Activated CD8-positive, alpha-beta T cell treated with anti-CD3 and anti-CD28 coated beads for 36 hours (primary cell): ENCODE measurements around the gene ADGRE2. TPM values are rescaled to one million over a fixed set of nuclear protein-coding genes. Genes with fewer than 3 reads are reported as not detected.

Experiments used
- ATAC-seq: fragments of 200-7000 bp; cut with Tn5 transposase; one replicate; pipeline ENCODE4 v1.10.0; 2021; ENCODE audit warnings: mild to moderate bottlenecking, moderate library complexity
- CTCF ChIA-PET: fragments of 350-600 bp; sonication (Branson Sonifier 250); formaldehyde crosslinking; loops from one replicate; lab custom pipeline; 2021; ENCODE audit warnings: antibody characterized with exemption; lab: Charles Lee
- POLR2A ChIA-PET: fragments of 350-600 bp; sonication (Branson Sonifier 250); formaldehyde crosslinking; loops from one replicate; lab custom pipeline; 2021; ENCODE audit warnings: antibody characterized with exemption; lab: Charles Lee
- DNase-seq: peaks from one replicate; pipeline ENCODE4 v3.0.0-alpha.2; 2020
- H3K27ac Mint-ChIP-seq: one replicate; pipeline ENCODE4 v1.8.0; 2021; ENCODE audit warnings: mild to moderate bottlenecking, mixed read lengths
- H3K27me3 Mint-ChIP-seq: one replicate; pipeline ENCODE4 v1.8.0; 2021; ENCODE audit warnings: mixed read lengths
- H3K36me3 Mint-ChIP-seq: one replicate; pipeline ENCODE4 v1.8.0; 2021; ENCODE audit warnings: low read depth, mixed read lengths
- H3K4me1 Mint-ChIP-seq: one replicate; pipeline ENCODE4 v1.8.0; 2021; ENCODE audit warnings: low read depth, mixed read lengths
- H3K4me3 Mint-ChIP-seq: one replicate; pipeline ENCODE4 v1.8.0; 2021; ENCODE audit warnings: mild to moderate bottlenecking, moderate library complexity, mixed read lengths
- H3K9me3 Mint-ChIP-seq: one replicate; pipeline ENCODE4 v1.8.0; 2021; ENCODE audit warnings: mixed read lengths
- intact Hi-C: fragments of 100-400 bp; cut with micrococcal nuclease; formaldehyde crosslinking; loops from one replicate; pipeline ENCODE4 v1.10.0; 2022
- total RNA-seq, 2 experiments: library from RNA; stranded (reverse); gene quantifications; one replicate each; pipeline ENCODE4 v1.2.3, GENCODE V29; 2021
- TF ChIP-seq, protein P1 (sequence below): fragments of 200-600 bp; IDR thresholded peaks from one replicate; pipeline ENCODE4 v1.8.0; 2022; ENCODE audit warnings: antibody characterized with exemption, mild to moderate bottlenecking

The ADGRE2 gene
- total RNA-seq, 2 experiments from 2014 or later: 0.43 to 0.83 TPM

DNA sequence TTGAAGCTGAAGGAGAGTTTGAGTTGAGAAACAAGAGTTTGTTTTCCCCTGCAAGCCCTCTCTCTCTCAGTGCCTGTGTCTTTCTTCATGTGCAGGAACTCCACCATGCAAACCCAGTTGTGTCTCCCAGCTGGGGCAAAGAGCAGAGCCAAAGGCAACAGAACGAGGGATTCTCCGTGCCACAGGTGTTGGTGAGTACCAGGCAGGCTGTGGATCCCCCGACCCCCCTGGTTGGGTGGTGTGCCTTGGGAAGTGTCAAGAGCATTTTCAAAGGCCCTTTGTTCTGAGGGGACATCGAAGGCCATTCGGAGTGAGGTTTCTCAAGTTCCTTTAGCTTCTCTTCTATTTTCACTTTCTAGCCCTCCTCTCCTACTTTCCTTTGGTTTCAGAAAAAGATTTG is 82.9 kb downstream of the ADGRE2 start:
- TF ChIP-seq, protein P1, sequence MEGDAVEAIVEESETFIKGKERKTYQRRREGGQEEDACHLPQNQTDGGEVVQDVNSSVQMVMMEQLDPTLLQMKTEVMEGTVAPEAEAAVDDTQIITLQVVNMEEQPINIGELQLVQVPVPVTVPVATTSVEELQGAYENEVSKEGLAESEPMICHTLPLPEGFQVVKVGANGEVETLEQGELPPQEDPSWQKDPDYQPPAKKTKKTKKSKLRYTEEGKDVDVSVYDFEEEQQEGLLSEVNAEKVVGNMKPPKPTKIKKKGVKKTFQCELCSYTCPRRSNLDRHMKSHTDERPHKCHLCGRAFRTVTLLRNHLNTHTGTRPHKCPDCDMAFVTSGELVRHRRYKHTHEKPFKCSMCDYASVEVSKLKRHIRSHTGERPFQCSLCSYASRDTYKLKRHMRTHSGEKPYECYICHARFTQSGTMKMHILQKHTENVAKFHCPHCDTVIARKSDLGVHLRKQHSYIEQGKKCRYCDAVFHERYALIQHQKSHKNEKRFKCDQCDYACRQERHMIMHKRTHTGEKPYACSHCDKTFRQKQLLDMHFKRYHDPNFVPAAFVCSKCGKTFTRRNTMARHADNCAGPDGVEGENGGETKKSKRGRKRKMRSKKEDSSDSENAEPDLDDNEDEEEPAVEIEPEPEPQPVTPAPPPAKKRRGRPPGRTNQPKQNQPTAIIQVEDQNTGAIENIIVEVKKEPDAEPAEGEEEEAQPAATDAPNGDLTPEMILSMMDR: no peak
- ChIA-PET POLR2A (no interaction called here), CTCF (interaction anchor here (0.7 to 2.6 kb wide), 3 partner anchors 9 to 139 kb away, joined by 3 to 13 read pairs (median 3); partner anchors contain the start of gene NDUFB7)
- Mint-ChIP-seq H3K27ac (no peak overlapping the region), H3K4me1 (peaks cover 13% of the 10 kb centered on the region), H3K36me3 (peaks cover 30% of the 10 kb centered on the region), H3K27me3 (no peaks in the 10 kb centered on the region), H3K4me3 (no peak overlapping the region), H3K9me3 (no peaks in the 10 kb centered on the region)
- intact Hi-C loops: no loop called here
- DNase-seq (no peak), ATAC-seq (no peak)

DNA sequence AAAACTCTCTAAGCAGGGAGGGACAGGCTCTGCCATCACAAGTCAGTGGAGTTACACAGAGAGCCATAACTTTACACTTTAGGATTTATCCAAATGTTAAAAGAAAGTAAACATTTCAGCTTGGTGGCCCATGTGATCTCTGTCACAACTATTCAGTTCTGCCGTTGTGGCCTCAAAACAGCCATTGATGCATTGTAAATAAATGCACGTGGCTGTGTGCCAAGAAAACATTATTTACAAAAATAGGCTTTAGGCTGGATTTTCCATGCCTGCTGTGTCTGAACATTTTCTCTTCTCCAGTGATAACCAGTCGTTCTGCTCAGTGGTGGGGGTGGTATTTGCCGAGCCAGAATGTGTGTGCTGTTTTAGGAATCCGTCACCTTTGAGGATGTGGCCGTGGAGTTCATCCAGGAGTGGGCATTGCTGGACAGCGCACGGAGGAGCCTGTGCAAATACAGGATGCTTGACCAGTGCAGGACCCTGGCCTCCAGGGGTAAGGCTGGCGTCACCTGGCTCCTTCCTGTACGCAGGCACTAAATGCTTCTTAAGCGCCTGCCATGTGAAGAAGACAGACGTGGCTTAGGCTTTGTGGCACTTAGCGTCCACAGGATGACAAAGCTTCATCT is 83.6 kb downstream of the ADGRE2 start:
- ChIA-PET CTCF (interaction anchor here (1.1 to 2.6 kb wide), 2 partner anchors 122 to 138 kb away, joined by 3 to 13 read pairs; partner anchors contain the start of gene NDUFB7), POLR2A (no interaction called here)
- ATAC-seq: no peak
- peaks cover 25% of the 10 kb centered on the region for H3K36me3 Mint-ChIP-seq
- no peaks in the 10 kb centered on the region for H3K27me3 Mint-ChIP-seq
- intact Hi-C loops: no loop called here
- no peak overlapping the region for H3K4me3 Mint-ChIP-seq
- H3K4me1 Mint-ChIP-seq: peaks cover 15% of the 10 kb centered on the region
- no peak for DNase-seq
- H3K9me3 Mint-ChIP-seq: no peaks in the 10 kb centered on the region
- TF ChIP-seq, protein P1: no peak
- no peak overlapping the region for H3K27ac Mint-ChIP-seq

DNA sequence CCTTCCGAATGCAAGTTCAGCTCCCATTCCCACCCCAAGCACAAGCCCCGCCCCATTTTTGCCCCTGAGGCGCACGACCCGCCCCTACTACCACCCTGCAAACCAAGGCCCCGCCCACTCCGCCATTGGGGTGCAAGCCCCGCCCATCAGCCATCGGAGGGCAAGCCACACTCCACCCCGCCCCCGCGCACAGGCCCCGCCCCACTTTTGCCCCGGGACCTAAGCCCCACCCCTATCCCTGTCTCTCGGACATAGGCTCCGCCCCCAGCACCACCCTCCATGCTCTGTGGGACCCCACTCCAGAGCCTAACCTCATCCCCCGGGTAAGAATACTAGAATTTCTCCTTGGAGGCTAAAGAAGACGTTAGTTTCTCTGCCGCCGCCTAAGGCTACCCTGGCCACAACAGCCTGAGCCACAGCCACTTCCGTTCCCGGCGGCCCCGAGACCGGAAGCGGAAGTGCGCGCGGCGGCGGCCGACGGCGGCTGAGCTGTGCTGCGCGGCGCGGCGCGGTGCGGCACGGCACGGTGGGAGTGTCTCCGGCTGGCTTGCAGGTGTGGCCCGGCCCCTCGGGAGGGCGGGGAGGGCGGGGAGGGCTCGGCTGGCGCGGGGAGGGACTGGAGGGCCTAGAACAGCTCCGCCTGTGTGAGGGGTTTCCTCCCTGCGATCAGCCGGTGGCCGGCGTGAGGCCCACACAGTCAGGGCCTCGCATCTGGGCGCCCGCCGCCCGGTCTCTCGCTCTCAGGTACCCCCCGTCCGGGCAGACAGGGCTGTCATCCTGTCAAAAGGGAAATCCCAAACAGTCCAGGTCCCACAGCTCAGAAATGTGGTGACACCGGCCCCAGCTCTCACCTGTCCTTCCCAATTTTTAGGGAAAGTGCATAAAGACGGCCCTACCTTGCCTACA is 88.5 kb downstream of the ADGRE2 start, which contains the start of gene ZNF333:
Gene ZNF333 (plus strand): TSS at position 451 of the 906 bp plus-strand sequence. CDS start 3,444 bp downstream, outside the sequence.
- no peaks in the 10 kb centered on the region for H3K27me3 Mint-ChIP-seq
- no peaks in the 10 kb centered on the region for H3K9me3 Mint-ChIP-seq
- CTCF ChIA-PET: interaction anchor here (1.0 to 10.0 kb wide), 5 partner anchors 24 to 199 kb away, joined by 3 to 276 read pairs (median 5); partner anchors contain the start of gene NDUFB7
- H3K4me1 Mint-ChIP-seq: peaks cover 16% of the 10 kb centered on the region
- TF ChIP-seq, protein P1: no peak
- H3K36me3 Mint-ChIP-seq: peaks cover 7% of the 10 kb centered on the region
- DNase-seq (peak; percentile 100), ATAC-seq (peak; percentile 93)
- POLR2A ChIA-PET: interaction anchor here (1.2 to 1.7 kb wide), 2 partner anchors 11 to 116 kb away, joined by 4 to 8 read pairs; no protein-coding TSS in a partner anchor
- H3K27ac Mint-ChIP-seq: peak within 1 kb of the TSS; percentile 100
- peak within 1 kb of the TSS; percentile 92 for H3K4me3 Mint-ChIP-seq
- intact Hi-C loops: no loop called here

DNA sequence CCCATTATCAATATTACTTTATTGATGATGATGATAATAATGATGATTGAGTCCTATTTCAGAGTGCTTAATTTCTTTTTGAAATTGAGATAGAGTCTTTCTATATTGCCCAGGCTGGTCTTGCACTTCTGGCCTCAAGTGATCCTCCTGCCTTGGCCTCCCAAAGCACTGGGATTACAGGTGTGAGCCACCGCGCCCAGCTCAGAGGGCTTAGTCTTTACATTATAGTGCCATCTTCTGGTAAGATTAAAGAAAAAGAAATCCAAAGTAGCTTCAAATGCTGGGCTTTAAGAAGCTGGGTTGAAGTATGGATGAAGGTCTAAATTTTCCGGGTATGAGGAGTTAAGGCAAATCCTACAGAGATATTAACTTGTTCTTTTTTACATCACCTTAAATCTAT is 91.9 kb downstream of the ADGRE2 start:
- Mint-ChIP-seq H3K27ac (no peak overlapping the region), H3K36me3 (no peaks in the 10 kb centered on the region), H3K4me3 (no peak overlapping the region), H3K4me1 (peaks cover 12% of the 10 kb centered on the region), H3K27me3 (peaks cover 3% of the 10 kb centered on the region), H3K9me3 (no peaks in the 10 kb centered on the region)
- DNase-seq (peak; percentile 49), ATAC-seq (no peak)
- ChIA-PET CTCF (interaction anchor here (0.6 to 10.0 kb wide), 22 partner anchors 9 to 207 kb away, joined by 3 to 276 read pairs (median 4); partner anchors contain the start of genes ADGRE3 and NDUFB7), POLR2A (interaction anchor here (0.9 to 4.6 kb wide), 2 partner anchors 113 to 121 kb away, joined by 3 to 27 read pairs; partner anchors contain the start of gene NDUFB7)
- TF ChIP-seq, protein P1: peak; percentile 80
- intact Hi-C loops: loop anchor here (2.0 kb wide), 1 partner anchor 112 kb away; no protein-coding TSS in a partner anchor
